ENCODE measurements around the gene GNB1.

- TF ChIP-seq CTCF (IDR thresholded peaks at IDR 0.05) (no peak), POLR2A (IDR thresholded peaks at IDR 0.05) (no peak), POLR2AphosphoS5 (IDR thresholded peaks at IDR 0.05) (no peak), EP300 (IDR thresholded peaks at IDR 0.05) (no peak)
These were observed 36.9 kb upstream of the GNB1 start for GRCh38 chr1:1927751-1928150.

All from sigmoid colon (tissue), 4 donors.